Smooth muscle cell (in vitro differentiated cells): ENCODE data around the gene RNF13. TPM values are rescaled to one million over a fixed set of nuclear protein-coding genes. Genes with fewer than 3 reads are reported as not detected.
A peak's percentile ranks its signal among the peaks of the same experiment; 100 is the strongest.

Experiments
- DNase-seq: peaks from one replicate; lab custom pipeline; 2025; ENCODE audit not compliant: unreplicated experiment; lab: John Stamatoyannopoulos, UW
- H2AFZ ChIP-seq: fragments of 200-600 bp; sonication (generic); 2 replicates; pipeline ENCODE4 v1.6.0; 2016; ENCODE audit warnings: antibody characterized with exemption, low read depth, mild to moderate bottlenecking
- H3F3A ChIP-seq: fragments of 200-600 bp; sonication (generic); 2 replicates; pipeline ENCODE4 v1.6.0; 2017; ENCODE audit warnings: antibody characterized with exemption, low read depth
- H3K27ac ChIP-seq: fragments of 200-600 bp; sonication (generic); 2 replicates; pipeline ENCODE4 v1.5.1; 2016; ENCODE audit warnings: low read depth, mild to moderate bottlenecking
- H3K27me3 ChIP-seq: fragments of 200-600 bp; sonication (generic); 2 replicates; pipeline ENCODE4 v1.6.1; 2016; ENCODE audit warnings: low read depth, mild to moderate bottlenecking
- H3K36me3 ChIP-seq: fragments of 200-600 bp; sonication (generic); 2 replicates; pipeline ENCODE4 v1.5.1; 2016; ENCODE audit warnings: low read depth
- H3K4me1 ChIP-seq: fragments of 200-600 bp; sonication (generic); 2 replicates; pipeline ENCODE4 v1.5.1; 2016; ENCODE audit warnings: low read depth
- H3K4me2 ChIP-seq: fragments of 200-600 bp; sonication (generic); 2 replicates; pipeline ENCODE4 v1.6.0; 2016; ENCODE audit warnings: mild to moderate bottlenecking
- H3K4me3 ChIP-seq: fragments of 200-600 bp; sonication (generic); 2 replicates; pipeline ENCODE4 v1.5.1; 2016; ENCODE audit warnings: mild to moderate bottlenecking
- H3K79me2 ChIP-seq: fragments of 200-600 bp; sonication (generic); 2 replicates; pipeline ENCODE4 v1.6.0; 2016; ENCODE audit warnings: low read depth, mild to moderate bottlenecking
- H3K9ac ChIP-seq: fragments of 200-600 bp; sonication (generic); 2 replicates; pipeline ENCODE4 v1.6.0; 2016; ENCODE audit warnings: low read depth
- H3K9me3 ChIP-seq: fragments of 200-600 bp; sonication (generic); replicated peaks from 2 replicates; pipeline ENCODE4 v1.5.1; 2016; ENCODE audit warnings: low read depth
- H4K20me1 ChIP-seq: fragments of 200-600 bp; sonication (generic); 2 replicates; pipeline ENCODE4 v1.6.0; 2016; ENCODE audit warnings: low read depth
- CTCF ChIP-seq: fragments of 200-600 bp; sonication (generic); IDR thresholded peaks from 2 replicates; pipeline ENCODE4 v1.5.1; 2017; ENCODE audit warnings: borderline replicate concordance, mild to moderate bottlenecking, antibody characterized with exemption; ENCODE audit not compliant: insufficient read depth, poor library complexity, severe bottlenecking
- WGBS: methylation state at CpG from one replicate; pipeline ENCODE4 v1.1.7; 2016; ENCODE audit warnings: low lambda C conversion rate; 5-methylcytosine and 5-hydroxymethylcytosine counted together
- polyA plus RNA-seq: library from polyadenylated mRNA; unstranded; fragments of >200 nt; fragmentation: Nextera tagmentation; extraction: Ambion mirVana; gene quantifications from 2 replicates; pipeline ENCODE4 v1.2.1, GENCODE V29; 2016
- total RNA-seq: library from RNA; depleted of rRNA; stranded (reverse); fragments of >200 nt; gene quantifications from 2 replicates; pipeline ENCODE4 v1.2.3, GENCODE V29; 2014

The RNF13 gene
- total and polyA plus RNA-seq, 2 experiments from 2014 or later, result 46.1 to 81.9 TPM

- WGBS, result under 1% methylated on average over 46 of the region's 73 CpGs
- Histone ChIP-seq H3K9me3 (no peaks in the 10 kb centered on the region), H3K27me3 (no peaks in the 10 kb centered on the region), H2AFZ (peak overlapping the region; percentile 75), H3K27ac (peak overlapping the region; percentile 91), H4K20me1 (peaks cover 37% of the 10 kb centered on the region), H3F3A (peaks cover 4% of the 10 kb centered on the region), H3K4me2 (peak overlapping the region; percentile 94), H3K4me3 (peak overlapping the region; percentile 78), H3K9ac (peak overlapping the region; percentile 88), H3K36me3 (no peaks in the 10 kb centered on the region), H3K4me1 (peaks cover 39% of the 10 kb centered on the region), H3K79me2 (peaks cover 55% of the 10 kb centered on the region)
- no peak for TF ChIP-seq CTCF
- peak; percentile 62 for DNase-seq
Measured at GRCh38 chr3:149969940-149970715, 157.1 kb downstream of the RNF13 start.

GRCh38 chr3:149970716-149971402 lies 157.8 kb downstream of the RNF13 start, which contains the start of gene PFN2:
PFN2 (minus strand) TSS chr3:149970895; CDS start chr3:149970856, 39 bp downstream.
- Histone ChIP-seq H3K36me3 (no peaks in the 10 kb centered on the region), H3K4me1 (peaks cover 39% of the 10 kb centered on the region), H3K9me3 (no peaks in the 10 kb centered on the region), H3K79me2 (peaks cover 48% of the 10 kb centered on the region), H3K27me3 (no peaks in the 10 kb centered on the region), H3K9ac (peak within 1 kb of the TSS; percentile 88), H3K4me2 (peak within 1 kb of the TSS; percentile 94), H3K4me3 (peak within 1 kb of the TSS; percentile 78), H3F3A (peaks cover 4% of the 10 kb centered on the region), H4K20me1 (peaks cover 29% of the 10 kb centered on the region), H3K27ac (peak within 1 kb of the TSS; percentile 91), H2AFZ (peak within 1 kb of the TSS; percentile 83)
- WGBS, result under 1% methylated on average over 22 of the region's 102 CpGs
- DNase-seq, result peak; percentile 70
- no peak for TF ChIP-seq CTCF

GRCh38 chr3:149971403-149972075 lies 158.5 kb downstream of the RNF13 start:
- under 1% methylated on average over 42 of the region's 42 CpGs for WGBS
- H4K20me1 ChIP-seq, result peaks cover 23% of the 10 kb centered on the region
- H3K9ac ChIP-seq, result peak overlapping the region; percentile 78
- no peaks in the 10 kb centered on the region for H3K36me3 ChIP-seq
- H3K9me3 ChIP-seq, result no peaks in the 10 kb centered on the region
- H3F3A ChIP-seq, result peaks cover 4% of the 10 kb centered on the region
- H3K4me3 ChIP-seq, result peak overlapping the region; percentile 78
- no peaks in the 10 kb centered on the region for H3K27me3 ChIP-seq
- peak overlapping the region; percentile 91 for H3K27ac ChIP-seq
- H3K4me1 ChIP-seq, result peaks cover 35% of the 10 kb centered on the region
- H3K79me2 ChIP-seq, result peaks cover 41% of the 10 kb centered on the region
- DNase-seq, result peak; percentile 55
- H2AFZ ChIP-seq, result peak overlapping the region; percentile 83
- no peak for TF ChIP-seq CTCF
- peak overlapping the region; percentile 94 for H3K4me2 ChIP-seq
